Stimulated activated naive CD8-positive, alpha-beta T cell treated with anti-CD3 and anti-CD28 coated beads, Interleukin-15, amount 100 ng/mL, for 72 hours (primary cell): Measurements from ENCODE around the gene DNAJC12.
A peak's percentile ranks its signal among the peaks of the same experiment; 100 is the strongest.
"Not testable (repeated sequence)": the region's sequence is repeated elsewhere in the genome, so short reads cannot be mapped to it uniquely, and the experiment has no call there.

Source experiments
- ATAC-seq: fragments of 150-1000 bp; cut with Tn5 transposase; 2 replicates; pipeline ENCODE4 v1.10.0; 2021; ENCODE audit warnings: mild to moderate bottlenecking, moderate library complexity
- DNase-seq, 2 donors: peaks; one replicate each; pipeline ENCODE4 v3.0.0; 2021 to 2022
- H3K27ac Mint-ChIP-seq, 2 donors: one replicate each; pipeline ENCODE4 v1.8.0; 2022; ENCODE audit warnings: mild to moderate bottlenecking in 2 of 2, mixed read lengths in 2 of 2, moderate library complexity in 2 of 2
- H3K27me3 Mint-ChIP-seq: one replicate; pipeline ENCODE4 v1.8.0; 2022; ENCODE audit warnings: mixed read lengths
- H3K4me1 Mint-ChIP-seq: one replicate; pipeline ENCODE4 v1.8.0; 2022; ENCODE audit warnings: mild to moderate bottlenecking, mixed read lengths
- H3K4me3 Mint-ChIP-seq, 2 donors: one replicate each; pipeline ENCODE4 v1.8.0; 2022; ENCODE audit warnings: mild to moderate bottlenecking in 2 of 2, mixed read lengths in 2 of 2, moderate library complexity in 1 of 2
- H3K9me3 Mint-ChIP-seq, 2 donors: one replicate each; pipeline ENCODE4 v1.8.0; 2022; ENCODE audit warnings: mixed read lengths in 2 of 2

Gene DNAJC12

DNA sequence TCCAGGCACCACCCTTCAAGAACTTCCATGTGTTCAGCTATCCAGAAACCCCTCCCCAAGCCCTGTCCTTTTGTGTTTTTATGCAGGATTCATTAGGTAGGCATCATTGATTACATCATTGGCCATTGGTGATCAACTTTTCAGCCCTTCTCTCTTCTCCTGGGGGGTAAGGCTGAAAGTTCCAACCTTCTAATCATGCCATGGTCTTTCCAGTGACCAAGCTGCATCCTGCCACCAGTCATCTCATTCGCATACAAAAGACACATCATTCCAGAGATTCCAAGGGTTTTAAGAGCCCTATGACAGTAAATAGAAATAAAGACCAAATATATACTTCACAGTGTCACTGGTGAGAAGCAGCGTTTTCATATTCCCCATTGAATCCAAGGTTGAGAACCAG, 48.2 kb downstream of the DNAJC12 start:
- Mint-ChIP-seq H3K9me3 (no peaks in the 10 kb centered on the region), H3K27me3 (no peaks in the 10 kb centered on the region), H3K4me3 (peak overlapping the region in 1 of 2 donors; percentile 54), H3K4me1 (peaks cover 78% of the 10 kb centered on the region), H3K27ac (peak overlapping the region; percentile 99 to 100)
- no peak for ATAC-seq
- no peak for DNase-seq

DNA sequence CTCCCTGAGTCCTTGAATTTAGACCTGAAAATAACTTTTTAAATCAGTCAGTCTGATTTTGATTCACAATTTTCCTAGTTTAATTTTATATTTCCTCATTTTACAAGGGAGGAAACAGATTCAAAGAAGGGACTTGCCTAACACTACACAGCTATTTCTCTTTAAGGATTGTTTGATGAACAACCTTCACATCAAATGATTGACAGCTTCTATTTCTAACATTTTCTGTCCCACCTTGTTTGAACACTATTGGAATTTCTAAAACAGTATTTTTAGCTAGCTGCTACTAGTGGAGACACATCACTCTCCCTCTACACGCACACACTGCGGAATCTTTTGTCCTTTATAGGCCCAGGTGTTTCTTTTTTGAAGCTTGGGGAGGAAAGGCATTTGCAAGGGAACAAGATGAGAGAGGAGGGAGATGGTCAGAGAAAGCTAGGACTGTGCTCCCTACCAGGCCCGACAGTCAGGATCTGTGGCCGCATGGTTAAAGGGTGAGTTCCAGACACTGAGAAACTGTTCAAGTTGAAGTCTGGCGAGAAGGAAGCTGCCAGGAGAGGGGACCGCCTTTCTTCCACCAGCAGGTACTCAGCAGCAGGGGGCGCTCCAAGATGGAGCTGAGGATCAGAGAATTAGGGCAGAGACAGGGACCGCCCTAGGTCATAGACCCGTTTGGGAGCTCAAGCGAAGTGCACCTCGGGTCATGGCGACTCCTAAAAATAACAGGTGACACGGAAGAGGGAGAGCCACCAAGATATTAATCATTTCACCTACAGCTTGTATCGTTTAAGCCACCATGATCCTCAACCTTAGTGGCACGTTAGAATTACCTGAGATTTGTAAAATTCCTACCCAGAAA, 49.7 kb downstream of the DNAJC12 start:
- Mint-ChIP-seq H3K4me1 (peaks cover 85% of the 10 kb centered on the region), H3K9me3 (no peaks in the 10 kb centered on the region), H3K27ac (peak overlapping the region; percentile 95 to 100), H3K27me3 (no peaks in the 10 kb centered on the region), H3K4me3 (peak overlapping the region; percentile 75 to 77)
- peak; percentile 80 to 87 for DNase-seq
- peak; percentile 58 for ATAC-seq

DNA sequence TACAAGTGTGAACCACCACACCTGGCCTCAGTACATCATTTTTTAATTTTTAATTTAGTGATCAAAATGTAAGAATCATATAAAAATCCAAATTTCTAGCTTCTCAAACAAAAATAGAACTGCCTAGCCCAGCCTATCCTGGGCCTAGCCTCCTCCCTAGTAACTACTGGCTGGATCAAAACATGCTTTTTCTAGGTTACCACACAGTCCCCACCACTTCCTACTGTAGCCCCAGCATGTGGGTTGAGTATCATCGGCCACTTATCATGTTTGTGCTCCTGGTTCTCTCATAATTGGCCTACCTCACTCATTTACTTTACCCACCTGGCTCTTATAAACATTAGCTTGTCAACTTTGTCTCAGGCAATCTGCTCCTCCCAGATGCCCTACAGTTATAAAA, 52.9 kb downstream of the DNAJC12 start:
- peak overlapping the region; percentile 32 to 49 for H3K4me3 Mint-ChIP-seq
- peak overlapping the region in 1 of 2 donors; percentile 94 for H3K27ac Mint-ChIP-seq
- ATAC-seq = peak; percentile 94
- DNase-seq = peak; percentile 42 to 71
- H3K27me3 Mint-ChIP-seq = no peaks in the 10 kb centered on the region
- H3K4me1 Mint-ChIP-seq = peaks cover 74% of the 10 kb centered on the region
- H3K9me3 Mint-ChIP-seq = no peaks in the 10 kb centered on the region

DNA sequence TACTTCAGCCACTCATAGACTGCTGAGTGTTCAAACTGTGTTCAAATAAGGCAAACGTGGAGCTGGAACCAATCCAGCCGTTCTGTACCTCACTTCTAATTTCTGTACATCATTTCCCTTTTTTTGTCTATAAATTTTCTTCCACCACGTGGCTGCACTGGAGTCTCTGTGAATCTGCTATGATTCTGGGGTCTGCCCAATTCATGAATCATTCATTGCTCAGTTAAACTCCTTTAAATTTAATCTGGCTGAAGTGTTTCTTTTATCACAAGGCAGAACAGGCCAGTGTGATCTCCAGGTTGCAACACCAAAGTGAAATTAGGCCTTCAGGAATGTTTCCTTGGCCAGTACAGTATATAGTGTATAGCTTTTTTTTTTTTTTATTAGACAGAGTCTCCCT, 53.5 kb downstream of the DNAJC12 start:
- Mint-ChIP-seq H3K27me3 (no peaks in the 10 kb centered on the region), H3K9me3 (no peaks in the 10 kb centered on the region), H3K27ac (peak overlapping the region in 1 of 2 donors; percentile 94), H3K4me1 (peaks cover 74% of the 10 kb centered on the region), H3K4me3 (no peak overlapping the region)
- no peak for DNase-seq
- ATAC-seq = no peak

DNA sequence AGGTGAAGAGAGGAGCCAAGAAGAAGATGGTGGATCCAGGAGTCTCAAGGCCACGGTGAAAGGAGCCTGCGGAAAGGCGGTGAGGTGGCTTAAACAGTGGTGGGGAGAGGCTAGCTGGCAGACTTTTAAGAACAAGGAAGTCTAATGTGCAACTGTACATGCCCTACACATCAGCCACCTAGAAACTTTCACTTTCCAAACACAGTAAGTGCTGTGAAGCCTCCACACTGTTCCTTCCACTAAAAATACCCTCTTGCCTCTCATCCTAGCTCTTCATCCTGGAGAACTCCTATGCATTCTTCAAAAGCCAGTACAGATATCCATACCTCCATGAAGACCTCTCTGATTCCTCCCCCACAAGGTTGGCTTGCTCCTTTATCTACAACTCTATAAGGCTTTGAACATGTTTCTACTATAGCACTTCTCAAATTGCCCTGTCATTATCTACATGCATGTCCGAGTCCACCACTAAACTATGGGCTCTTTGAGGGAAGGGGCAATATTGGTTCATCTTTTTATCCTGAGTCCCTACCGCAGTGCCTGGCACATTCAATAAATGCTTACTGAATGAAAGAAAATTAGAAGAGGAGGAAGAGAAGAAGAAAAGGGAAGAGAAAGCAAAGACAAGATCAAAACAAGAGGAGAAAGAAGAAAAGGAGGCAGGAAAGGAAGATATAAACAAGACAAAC, 54.2 kb downstream of the DNAJC12 start:
- no peaks in the 10 kb centered on the region for H3K27me3 Mint-ChIP-seq
- peak; percentile 35 for ATAC-seq
- peak overlapping the region; percentile 2 to 83 for H3K27ac Mint-ChIP-seq
- no peaks in the 10 kb centered on the region for H3K9me3 Mint-ChIP-seq
- peaks cover 67% of the 10 kb centered on the region for H3K4me1 Mint-ChIP-seq
- DNase-seq = no peak
- H3K4me3 Mint-ChIP-seq = peak overlapping the region; percentile 8 to 45

DNA sequence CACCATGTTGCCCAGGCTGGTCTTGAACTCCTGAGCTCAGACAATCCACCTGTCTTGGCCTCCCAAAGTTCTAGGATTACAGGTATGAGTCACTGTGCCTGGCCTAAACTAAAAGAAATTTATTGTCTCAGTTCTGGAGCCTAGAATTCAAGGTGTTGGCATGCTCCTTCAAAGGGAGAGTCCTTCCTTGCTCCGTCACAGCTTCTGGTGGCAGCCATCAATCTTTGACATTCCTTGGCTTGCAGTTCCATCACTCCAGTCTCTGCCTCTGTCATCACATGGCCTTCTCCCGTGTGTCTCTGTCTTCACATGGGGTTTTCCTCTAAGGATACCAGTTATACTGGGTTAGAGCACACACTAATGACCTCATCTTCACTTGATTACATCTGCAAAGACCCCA, 55.5 kb downstream of the DNAJC12 start:
- no peak overlapping the region for H3K4me3 Mint-ChIP-seq

DNA sequence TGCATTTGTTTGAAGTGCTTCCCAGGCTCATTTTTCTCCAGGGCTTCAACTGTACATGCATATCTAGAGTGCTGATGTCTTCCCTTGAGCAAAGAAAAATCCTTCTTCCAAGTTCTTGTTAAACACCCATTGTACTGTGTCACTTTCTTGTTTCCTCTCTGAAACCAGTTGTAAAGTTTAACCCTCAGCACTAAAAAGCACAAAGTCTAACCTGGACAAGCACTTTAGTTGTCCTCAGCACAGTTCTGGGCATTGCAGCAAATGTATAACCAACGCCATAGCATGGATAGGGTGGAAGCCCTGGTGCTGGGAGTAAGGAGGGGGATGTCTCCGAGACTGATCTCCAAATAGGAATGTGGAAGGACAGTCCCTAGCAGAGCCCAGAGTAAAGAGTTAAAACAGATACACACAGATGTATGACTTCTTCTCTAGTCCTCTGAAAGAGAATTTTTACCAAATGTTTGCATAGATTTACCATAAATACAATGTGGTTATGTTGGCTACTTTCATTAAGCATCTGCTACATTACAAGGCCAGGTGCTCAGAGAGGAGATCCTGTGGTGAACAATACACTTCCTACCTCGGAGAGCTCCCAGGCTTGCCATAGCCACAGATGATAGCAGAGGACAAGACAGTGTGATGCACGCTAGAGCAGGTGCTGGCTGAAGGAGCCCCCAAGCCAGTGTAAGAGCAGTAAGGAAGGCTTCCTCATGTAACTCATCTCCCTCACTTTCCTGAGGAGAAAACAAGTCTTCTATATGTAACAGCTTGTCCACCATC, 57.0 kb downstream of the DNAJC12 start:
- Mint-ChIP-seq H3K9me3 (no peaks in the 10 kb centered on the region), H3K4me1 (peaks cover 55% of the 10 kb centered on the region), H3K4me3 (no peak overlapping the region), H3K27ac (no peak overlapping the region), H3K27me3 (no peaks in the 10 kb centered on the region)
- DNase-seq (no peak), ATAC-seq (no peak)

More for the DNA sequence above, 55.5 kb downstream of the DNAJC12 start:
- Mint-ChIP-seq H3K4me1 (peaks cover 55% of the 10 kb centered on the region), H3K27me3 (no peaks in the 10 kb centered on the region), H3K27ac (no peak overlapping the region), H3K9me3 (no peaks in the 10 kb centered on the region)
- ATAC-seq = no peak
- no peak for DNase-seq

DNA sequence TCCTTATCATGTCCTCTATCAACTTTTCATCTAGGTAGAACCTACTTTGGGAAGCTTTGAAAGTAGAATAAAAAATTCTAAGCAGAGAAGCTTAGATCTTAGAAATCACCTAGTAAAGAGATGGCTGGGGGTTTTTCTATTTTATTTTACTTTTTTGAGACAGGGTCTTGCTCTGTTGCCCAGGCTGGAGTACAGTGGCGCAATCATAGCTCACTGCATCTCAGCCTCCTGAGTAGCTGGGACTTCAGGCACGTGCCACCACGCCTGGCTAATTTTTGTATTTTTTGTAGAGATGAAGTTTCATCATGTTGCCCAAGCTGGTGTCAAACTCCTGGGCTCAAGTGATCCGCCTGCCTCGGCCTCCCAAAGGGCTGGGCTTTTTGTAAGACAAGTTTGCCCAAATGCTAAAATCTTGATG, 57.8 kb downstream of the DNAJC12 start:
- H3K27ac Mint-ChIP-seq, DNase-seq, ATAC-seq, H3K4me3 Mint-ChIP-seq, H3K9me3 Mint-ChIP-seq, H3K27me3 Mint-ChIP-seq: not testable (repeated sequence)
- H3K4me1 Mint-ChIP-seq = peaks cover 51% of the 10 kb centered on the region

DNA sequence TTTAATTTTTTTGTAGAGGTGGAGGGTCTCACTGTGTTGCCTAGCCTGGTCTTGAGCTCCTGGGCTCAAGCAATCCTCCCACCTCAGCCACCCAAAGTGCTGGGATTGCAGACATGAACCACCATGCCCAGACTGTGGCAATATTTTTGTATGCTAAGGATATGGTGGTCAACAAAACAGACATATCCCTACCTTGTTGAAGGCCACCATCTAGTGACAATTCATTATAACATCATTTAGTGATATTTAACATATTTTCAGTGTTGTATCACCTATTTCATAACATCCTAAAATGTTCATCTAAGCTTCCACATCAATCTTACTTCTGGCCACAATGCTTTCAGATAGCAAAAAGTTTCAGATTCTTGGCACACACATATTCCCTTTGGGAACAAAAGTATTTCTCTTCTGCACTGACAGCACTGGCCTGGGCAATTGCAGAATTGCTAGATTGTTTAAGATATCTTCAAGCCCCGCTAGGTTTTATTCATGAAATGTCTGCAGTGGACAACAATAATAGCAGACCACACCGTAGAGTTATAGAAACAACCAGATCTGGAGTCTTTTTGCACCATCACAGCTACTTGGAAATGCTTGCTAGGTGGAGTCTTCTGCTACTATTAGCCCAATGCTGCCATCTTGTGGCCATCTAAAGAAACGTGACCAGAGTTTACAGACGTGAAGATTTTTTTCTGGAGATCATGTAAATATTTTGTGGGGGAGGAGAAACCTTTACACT, 58.4 kb downstream of the DNAJC12 start:
- H3K9me3 Mint-ChIP-seq = no peaks in the 10 kb centered on the region
- DNase-seq (peak; percentile 65 to 67), ATAC-seq (peak; percentile 76)
- H3K4me3 Mint-ChIP-seq = no peak overlapping the region
- H3K27me3 Mint-ChIP-seq = no peaks in the 10 kb centered on the region
- peaks cover 46% of the 10 kb centered on the region for H3K4me1 Mint-ChIP-seq
- H3K27ac Mint-ChIP-seq = no peak overlapping the region

DNA sequence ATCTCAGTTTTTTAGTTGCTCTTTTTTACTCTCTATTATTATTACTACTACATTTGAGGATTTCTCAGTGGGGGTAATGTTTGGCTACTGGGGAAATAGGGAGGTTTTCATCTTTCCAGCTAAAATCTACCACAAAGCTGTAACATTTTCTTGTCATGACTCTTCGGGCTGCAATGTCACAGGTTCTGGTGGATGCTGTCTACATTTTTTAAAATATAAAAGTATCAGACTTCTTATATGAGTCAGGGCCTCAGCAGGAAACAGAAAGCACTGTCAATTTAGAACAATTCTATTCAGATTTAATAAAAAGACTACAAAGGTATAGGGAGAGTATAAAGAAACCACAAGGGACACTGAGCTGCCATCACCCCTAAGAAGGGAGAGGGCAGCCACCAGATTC, 61.6 kb downstream of the DNAJC12 start:
- H3K4me1 Mint-ChIP-seq = peaks cover 30% of the 10 kb centered on the region
- no peak overlapping the region for H3K4me3 Mint-ChIP-seq
- peak overlapping the region in 1 of 2 donors; percentile 85 for H3K27ac Mint-ChIP-seq
- H3K27me3 Mint-ChIP-seq = no peaks in the 10 kb centered on the region
- no peaks in the 10 kb centered on the region for H3K9me3 Mint-ChIP-seq
- DNase-seq = no peak
- ATAC-seq = no peak

DNA sequence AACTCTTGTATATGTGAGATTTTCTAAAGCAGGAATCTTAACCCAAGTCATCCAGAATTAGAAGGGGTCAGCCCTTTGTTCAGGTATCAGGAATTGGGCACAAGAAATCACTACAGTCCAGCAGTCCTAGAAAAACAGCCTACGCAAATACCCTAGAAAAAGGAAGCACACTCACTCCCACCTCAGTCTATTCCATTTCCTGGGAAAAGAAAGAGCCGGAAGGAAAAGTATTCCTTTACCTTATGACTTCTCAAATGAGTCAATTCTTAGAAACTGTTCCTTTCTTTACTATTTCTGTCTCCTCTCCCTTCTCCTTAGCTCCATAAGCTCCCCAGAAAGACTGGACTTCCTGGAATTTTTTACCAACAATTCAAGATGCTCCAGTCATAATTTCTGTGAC, 62.7 kb downstream of the DNAJC12 start:
- Mint-ChIP-seq H3K27ac (no peak overlapping the region), H3K4me3 (no peak overlapping the region), H3K27me3 (no peaks in the 10 kb centered on the region), H3K9me3 (no peaks in the 10 kb centered on the region), H3K4me1 (peaks cover 33% of the 10 kb centered on the region)
- ATAC-seq = no peak
- DNase-seq = no peak

DNA sequence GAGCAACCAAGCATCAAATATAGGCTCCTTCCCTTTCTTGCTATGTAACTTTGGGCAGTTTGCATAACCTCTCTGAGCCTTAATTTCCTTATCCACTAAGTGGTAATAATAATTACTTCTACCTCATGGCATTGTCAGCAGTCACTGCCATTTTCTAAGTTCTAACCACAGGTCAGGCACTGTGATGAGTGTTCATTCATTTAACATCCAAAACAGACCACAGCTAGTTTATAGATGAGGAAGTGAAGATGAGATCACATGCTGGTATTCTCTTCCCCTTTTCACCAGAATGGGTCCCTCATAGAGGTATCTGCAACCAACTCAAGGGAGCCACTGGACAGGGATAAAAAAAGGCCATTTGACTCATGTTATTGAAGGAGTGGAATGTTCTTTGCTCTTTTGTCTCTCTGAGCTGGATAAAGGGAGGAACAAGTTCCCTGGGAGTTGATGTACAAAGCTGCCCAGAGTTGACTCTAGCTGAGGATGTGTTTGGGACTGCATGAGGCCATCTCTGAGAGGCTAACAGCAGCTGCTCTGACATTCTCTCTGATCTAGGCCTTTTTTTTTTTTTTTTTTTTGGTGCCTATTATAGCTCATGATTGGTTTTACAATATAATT, 65.0 kb downstream of the DNAJC12 start:
- no peaks in the 10 kb centered on the region for H3K27me3 Mint-ChIP-seq
- peaks cover 25% of the 10 kb centered on the region for H3K4me1 Mint-ChIP-seq
- H3K9me3 Mint-ChIP-seq = no peaks in the 10 kb centered on the region
- DNase-seq = no peak
- ATAC-seq = peak; percentile 94
- H3K27ac Mint-ChIP-seq = no peak overlapping the region
- H3K4me3 Mint-ChIP-seq = no peak overlapping the region

DNA sequence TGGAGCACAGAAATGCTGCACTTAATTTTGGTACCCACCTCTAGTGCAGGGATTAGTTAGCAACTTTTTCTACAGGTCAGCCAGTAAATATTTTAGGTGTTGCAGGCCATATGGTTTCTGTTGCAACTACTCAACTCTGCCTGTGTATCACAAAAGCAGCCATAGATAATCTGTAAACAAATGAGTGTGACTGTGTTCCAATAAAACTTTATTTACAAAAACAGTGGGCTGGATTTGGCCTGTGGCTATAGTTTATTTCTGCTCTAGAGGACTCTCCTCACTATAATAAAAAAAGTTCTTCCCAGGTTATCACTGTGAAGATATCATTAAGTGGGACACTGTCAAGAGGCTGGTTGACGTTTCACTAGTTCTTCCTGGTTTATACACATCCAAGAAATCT, 65.8 kb downstream of the DNAJC12 start:
- ATAC-seq = no peak
- no peak overlapping the region for H3K4me3 Mint-ChIP-seq
- H3K4me1 Mint-ChIP-seq = peaks cover 25% of the 10 kb centered on the region
- no peaks in the 10 kb centered on the region for H3K9me3 Mint-ChIP-seq
- no peaks in the 10 kb centered on the region for H3K27me3 Mint-ChIP-seq
- DNase-seq = no peak
- H3K27ac Mint-ChIP-seq = no peak overlapping the region

DNA sequence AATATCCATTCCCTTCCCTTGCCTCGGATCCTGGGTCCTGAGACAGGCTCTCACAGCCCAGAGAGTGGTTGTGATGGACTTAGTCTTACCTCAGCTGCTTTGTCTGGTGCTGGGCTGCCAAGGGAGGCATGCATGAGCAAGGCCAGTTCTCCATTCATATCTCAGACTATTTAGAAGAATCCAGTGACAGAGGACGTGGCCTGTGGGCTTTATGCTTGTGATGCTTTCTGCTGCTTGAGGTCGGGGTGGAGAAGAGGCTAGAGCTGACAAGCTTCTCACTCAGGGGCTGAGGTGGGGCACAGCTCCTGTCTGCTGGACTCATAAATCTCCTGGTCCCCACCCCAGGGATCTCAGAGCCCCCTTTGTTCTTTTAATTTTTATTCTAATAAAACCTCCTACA, 66.8 kb downstream of the DNAJC12 start:
- DNase-seq = no peak
- peak; percentile 38 for ATAC-seq
- H3K27me3 Mint-ChIP-seq = no peaks in the 10 kb centered on the region
- peaks cover 20% of the 10 kb centered on the region for H3K4me1 Mint-ChIP-seq
- no peak overlapping the region for H3K4me3 Mint-ChIP-seq
- peak overlapping the region in 1 of 2 donors; percentile 60 for H3K27ac Mint-ChIP-seq
- H3K9me3 Mint-ChIP-seq = no peaks in the 10 kb centered on the region

DNA sequence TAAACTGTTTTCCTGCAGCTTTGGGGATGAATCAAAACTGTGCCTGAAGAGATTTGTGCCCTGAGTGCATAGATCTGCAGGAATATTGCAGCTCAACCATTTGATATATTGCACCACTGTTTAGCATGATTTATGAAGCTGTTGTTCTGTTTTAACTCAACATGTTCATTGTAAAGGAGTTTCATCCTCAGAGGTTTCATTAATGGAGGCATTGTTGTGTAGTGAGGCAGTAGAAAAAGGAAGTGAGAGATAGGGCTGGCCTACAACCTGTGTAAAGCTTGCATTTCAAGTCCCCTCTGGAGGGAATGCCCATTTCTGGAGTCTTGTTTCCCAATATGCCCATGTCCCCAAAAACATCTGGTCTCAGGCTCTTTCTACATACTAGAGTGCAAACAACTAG, 67.5 kb downstream of the DNAJC12 start:
- H3K27ac Mint-ChIP-seq = no peak overlapping the region
- no peaks in the 10 kb centered on the region for H3K9me3 Mint-ChIP-seq
- DNase-seq = no peak
- H3K27me3 Mint-ChIP-seq = no peaks in the 10 kb centered on the region
- no peak overlapping the region for H3K4me3 Mint-ChIP-seq
- H3K4me1 Mint-ChIP-seq = peaks cover 24% of the 10 kb centered on the region
- ATAC-seq = no peak
